H9 (cell line): ENCODE measurements around the gene IFT25. TPM values are rescaled to one million over a fixed set of nuclear protein-coding genes. Genes with fewer than 3 reads are reported as not detected.

Source experiments
- DNase-seq: peaks from one replicate; pipeline ENCODE4 v3.0.0-alpha.2; 2017
- H2AFZ ChIP-seq: one replicate; pipeline ENCODE4 v1.6.1; 2013; ENCODE audit warnings: mild to moderate bottlenecking, low read length, control low read depth, moderate library complexity
- H2AK5ac ChIP-seq: 2 replicates; pipeline ENCODE4 v1.6.1; 2013; ENCODE audit warnings: low read length, control low read depth, mixed read lengths; ENCODE audit not compliant: insufficient read length
- H2BK120ac ChIP-seq: one replicate; pipeline ENCODE4 v1.6.1; 2013; ENCODE audit warnings: low read depth, mild to moderate bottlenecking, low read length, control low read depth, inconsistent platforms; ENCODE audit not compliant: poor library complexity, severe bottlenecking
- H2BK12ac ChIP-seq: 2 replicates; pipeline ENCODE4 v1.6.1; 2013; ENCODE audit warnings: low read length, control low read depth, mixed read lengths, low read depth; ENCODE audit not compliant: insufficient read length
- H2BK15ac ChIP-seq: 2 replicates; pipeline ENCODE4 v1.6.1; 2013; ENCODE audit warnings: low read depth, low read length, control low read depth
- H2BK20ac ChIP-seq: one replicate; pipeline ENCODE4 v1.6.1; 2013; ENCODE audit warnings: low read depth, mild to moderate bottlenecking, low read length, control low read depth, inconsistent platforms; ENCODE audit not compliant: poor library complexity, severe bottlenecking
- H2BK5ac ChIP-seq: 2 replicates; pipeline ENCODE4 v1.6.1; 2013; ENCODE audit warnings: low read length, control low read depth, mixed read lengths; ENCODE audit not compliant: insufficient read length
- H3K14ac ChIP-seq: 2 replicates; pipeline ENCODE4 v1.6.1; 2013; ENCODE audit warnings: low read length, control low read depth; ENCODE audit not compliant: insufficient read depth
- H3K18ac ChIP-seq: 2 replicates; pipeline ENCODE4 v1.6.1; 2013; ENCODE audit warnings: low read depth, mild to moderate bottlenecking, mixed read lengths, low read length, control low read depth; ENCODE audit not compliant: insufficient read length
- H3K23ac ChIP-seq: 2 replicates; pipeline ENCODE4 v1.6.1; 2013; ENCODE audit warnings: low read length, control low read depth, mixed read lengths, low read depth; ENCODE audit not compliant: insufficient read length
- H3K23me2 ChIP-seq: 2 replicates; pipeline ENCODE4 v1.6.1; 2013; ENCODE audit warnings: low read depth, mild to moderate bottlenecking, mixed read lengths, low read length, control low read depth; ENCODE audit not compliant: insufficient read length, poor library complexity, severe bottlenecking
- H3K27ac ChIP-seq: 2 replicates; pipeline ENCODE4 v1.5.1; 2013; ENCODE audit warnings: low read length, control low read depth, mixed read lengths, low read depth; ENCODE audit not compliant: insufficient read length
- H3K27me3 ChIP-seq: 2 replicates; pipeline ENCODE4 v1.6.1; 2013; ENCODE audit warnings: low read length, control low read depth, inconsistent platforms; ENCODE audit not compliant: insufficient read depth
- H3K4ac ChIP-seq: 2 replicates; pipeline ENCODE4 v1.6.1; 2013; ENCODE audit warnings: low read depth, mild to moderate bottlenecking, control low read depth, inconsistent platforms, low read length, moderate library complexity
- H3K4me1 ChIP-seq: 2 replicates; pipeline ENCODE4 v1.6.1; 2013; ENCODE audit warnings: low read length, control low read depth, inconsistent platforms; ENCODE audit not compliant: insufficient read depth
- H3K4me2 ChIP-seq: 2 replicates; pipeline ENCODE4 v1.6.1; 2013; ENCODE audit warnings: low read length, control low read depth, mixed read lengths; ENCODE audit not compliant: insufficient read length, insufficient read depth
- H3K56ac ChIP-seq: 2 replicates; pipeline ENCODE4 v1.6.1; 2013; ENCODE audit warnings: low read depth, mild to moderate bottlenecking, mixed read lengths, low read length, control low read depth; ENCODE audit not compliant: insufficient read length
- H3K79me1 ChIP-seq: 2 replicates; pipeline ENCODE4 v1.6.1; 2013; ENCODE audit warnings: low read depth, mild to moderate bottlenecking, moderate library complexity, low read length, control low read depth, inconsistent platforms; ENCODE audit not compliant: insufficient read depth, poor library complexity, severe bottlenecking
- H3K79me2 ChIP-seq: 2 replicates; pipeline ENCODE4 v1.6.1; 2013; ENCODE audit warnings: low read length, control low read depth, inconsistent platforms; ENCODE audit not compliant: insufficient read depth
- H3K9ac ChIP-seq: 2 replicates; pipeline ENCODE4 v1.6.1; 2013; ENCODE audit warnings: low read length, control low read depth, mixed read lengths; ENCODE audit not compliant: insufficient read length; ENCODE audit errors: extremely low read depth
- H3K9me3 ChIP-seq: one replicate; pipeline ENCODE4 v1.6.1; 2013; ENCODE audit warnings: low read depth, low read length, inconsistent platforms; ENCODE audit not compliant: control insufficient read depth
- H3T11ph ChIP-seq: one replicate; pipeline ENCODE4 v1.6.1; 2013; ENCODE audit warnings: mild to moderate bottlenecking, low read length, control low read depth, inconsistent platforms
- H4K20me1 ChIP-seq: one replicate; pipeline ENCODE4 v1.6.1; 2013; ENCODE audit not compliant: control insufficient read depth, insufficient read length, insufficient read depth
- H4K5ac ChIP-seq: 2 replicates; pipeline ENCODE4 v1.6.1; 2013; ENCODE audit warnings: low read depth, mild to moderate bottlenecking, mixed read lengths, low read length, control low read depth; ENCODE audit not compliant: insufficient read length
- H4K8ac ChIP-seq: replicated peaks from 2 replicates; pipeline ENCODE4 v1.6.1; 2013; ENCODE audit warnings: low read length, control low read depth, mixed read lengths, low read depth; ENCODE audit not compliant: insufficient read length
- H4K91ac ChIP-seq: 2 replicates; pipeline ENCODE4 v1.6.1; 2013; ENCODE audit warnings: low read depth, mild to moderate bottlenecking, moderate library complexity, mixed read lengths, low read length, control low read depth; ENCODE audit not compliant: insufficient read length
- H3K27ac Mint-ChIP-seq, 3 experiments: 2 replicates in 2 of 3; 3 replicates in 1 of 3; pipeline ENCODE4 v1.8.0; 2020 to 2021; ENCODE audit warnings: mixed read lengths in 3 of 3, mild to moderate bottlenecking in 1 of 3, moderate library complexity in 1 of 3
- H3K27me3 Mint-ChIP-seq: 2 replicates; pipeline ENCODE4 v1.8.0; 2021; ENCODE audit warnings: low read depth, mild to moderate bottlenecking, moderate library complexity, mixed read lengths
- H3K36me3 Mint-ChIP-seq, 3 experiments: 2 replicates in 2 of 3; 3 replicates in 1 of 3; pipeline ENCODE4 v1.8.0; 2020 to 2021; ENCODE audit warnings: low read depth in 3 of 3, mixed read lengths in 3 of 3; ENCODE audit not compliant: insufficient read depth in 1 of 3
- H3K4me1 Mint-ChIP-seq, 2 experiments: 2 replicates each; pipeline ENCODE4 v1.8.0; 2020; ENCODE audit warnings: mixed read lengths in 2 of 2
- H3K4me3 Mint-ChIP-seq, 2 experiments: 2 replicates in 1 of 2; 3 replicates in 1 of 2; pipeline ENCODE4 v1.8.0; 2020 to 2021; ENCODE audit warnings: mild to moderate bottlenecking in 2 of 2, mixed read lengths in 2 of 2, moderate library complexity in 1 of 2
- H3K9me3 Mint-ChIP-seq, 2 experiments: 2 replicates in 1 of 2; 3 replicates in 1 of 2; pipeline ENCODE4 v1.8.0; 2020; ENCODE audit warnings: mild to moderate bottlenecking in 2 of 2, mixed read lengths in 2 of 2, moderate library complexity in 1 of 2
- WGBS: extraction: QIAGEN DNeasy Blood & Tissue Kit; methylation state at CpG from one replicate; pipeline ENCODE4 v1.1.7; 2013; ENCODE audit warnings: missing lambda C conversion rate, low lambda C conversion rate, mixed read lengths; ENCODE audit not compliant: insufficient read length; ENCODE audit errors: extremely low coverage; 5-methylcytosine and 5-hydroxymethylcytosine counted together
- total RNA-seq: library from RNA; stranded (reverse); gene quantifications from 2 replicates; pipeline ENCODE4 v1.2.1, GENCODE V29; 2021
- TF ChIP-seq, protein P1 (sequence below): fragments of 200-600 bp; sonication (generic); conservative IDR thresholded peaks from 3 replicates; pipeline ENCODE4 v1.8.0; 2021; ENCODE audit warnings: antibody characterized with exemption, mild to moderate bottlenecking

IFT25 gene
- total RNA-seq, 1 experiment from 2014 or later = 36.8 TPM

DNA sequence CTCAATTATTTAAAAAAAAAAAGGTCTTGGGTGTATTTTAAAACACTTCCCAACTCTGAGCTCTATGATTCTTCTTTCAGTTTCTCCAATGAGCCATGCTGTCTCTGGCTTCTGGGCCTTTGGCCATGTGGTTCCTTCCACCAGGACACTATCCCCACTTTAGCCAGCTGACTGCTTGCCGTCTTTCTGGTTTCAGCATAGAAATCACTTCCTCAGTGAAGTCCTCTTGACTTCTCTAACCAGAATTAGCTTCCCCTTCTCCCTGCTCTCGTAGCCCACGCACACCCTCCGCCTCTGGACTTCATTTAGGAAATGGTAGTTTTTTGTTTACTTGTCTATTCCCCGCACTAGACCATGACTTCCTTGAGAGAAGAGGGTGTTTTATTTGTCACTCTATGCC lies 52.6 kb downstream of the IFT25 start:
- no peak overlapping the region for H2AFZ ChIP-seq

More for the DNA sequence above, 52.6 kb downstream of the IFT25 start:
- TF ChIP-seq, protein P1, sequence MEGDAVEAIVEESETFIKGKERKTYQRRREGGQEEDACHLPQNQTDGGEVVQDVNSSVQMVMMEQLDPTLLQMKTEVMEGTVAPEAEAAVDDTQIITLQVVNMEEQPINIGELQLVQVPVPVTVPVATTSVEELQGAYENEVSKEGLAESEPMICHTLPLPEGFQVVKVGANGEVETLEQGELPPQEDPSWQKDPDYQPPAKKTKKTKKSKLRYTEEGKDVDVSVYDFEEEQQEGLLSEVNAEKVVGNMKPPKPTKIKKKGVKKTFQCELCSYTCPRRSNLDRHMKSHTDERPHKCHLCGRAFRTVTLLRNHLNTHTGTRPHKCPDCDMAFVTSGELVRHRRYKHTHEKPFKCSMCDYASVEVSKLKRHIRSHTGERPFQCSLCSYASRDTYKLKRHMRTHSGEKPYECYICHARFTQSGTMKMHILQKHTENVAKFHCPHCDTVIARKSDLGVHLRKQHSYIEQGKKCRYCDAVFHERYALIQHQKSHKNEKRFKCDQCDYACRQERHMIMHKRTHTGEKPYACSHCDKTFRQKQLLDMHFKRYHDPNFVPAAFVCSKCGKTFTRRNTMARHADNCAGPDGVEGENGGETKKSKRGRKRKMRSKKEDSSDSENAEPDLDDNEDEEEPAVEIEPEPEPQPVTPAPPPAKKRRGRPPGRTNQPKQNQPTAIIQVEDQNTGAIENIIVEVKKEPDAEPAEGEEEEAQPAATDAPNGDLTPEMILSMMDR = no peak
- H2BK5ac ChIP-seq = no peak overlapping the region
- no peak overlapping the region for H2BK15ac ChIP-seq
- H4K20me1 ChIP-seq = no peaks in the 10 kb centered on the region
- H3K27me3 ChIP-seq = no peaks in the 10 kb centered on the region
- no peak overlapping the region for H3K18ac ChIP-seq
- Mint-ChIP-seq H3K27ac (no peak overlapping the region), H3K4me3 (no peak overlapping the region), H3K9me3 (no peaks in the 10 kb centered on the region), H3K27me3 (peaks cover 10% of the 10 kb centered on the region), H3K36me3 (peaks cover 0 to 3% (median 0%) of the 10 kb centered on the region in 3 experiments; a peak in 1 of 7 replicates), H3K4me1 (peaks cover 12 to 19% of the 10 kb centered on the region in 2 experiments)
- H3K79me2 ChIP-seq = no peaks in the 10 kb centered on the region
- H2BK12ac ChIP-seq = no peak overlapping the region
- H3K9me3 ChIP-seq = no peaks in the 10 kb centered on the region
- no peak overlapping the region for H2AK5ac ChIP-seq
- no peaks in the 10 kb centered on the region for H3K79me1 ChIP-seq
- no peak overlapping the region for H3K4me2 ChIP-seq
- no peaks in the 10 kb centered on the region; the same call in 1 of the 2 replicates for H3K4me1 ChIP-seq
- no peak overlapping the region for H3K9ac ChIP-seq
- no peaks in the 10 kb centered on the region for H3K23me2 ChIP-seq
- H2BK20ac ChIP-seq = no peak overlapping the region
- no peak overlapping the region for H4K8ac ChIP-seq
- no peak overlapping the region for H3T11ph ChIP-seq
- no peak overlapping the region for H3K56ac ChIP-seq
- WGBS = no CpG with 5 or more reads among the region's 5 CpGs
- no peak overlapping the region for H3K4ac ChIP-seq
- H4K91ac ChIP-seq = no peak overlapping the region
- H3K14ac ChIP-seq = no peak overlapping the region
- no peak overlapping the region for H4K5ac ChIP-seq
- no peak for DNase-seq
- H3K27ac ChIP-seq = no peak overlapping the region
- no peak overlapping the region for H2BK120ac ChIP-seq
- H3K23ac ChIP-seq = no peak overlapping the region
